ENCODE data around the gene DSE.

Gene DSE

GRCh38 chr6:116389357-116389756, 18.6 kb downstream of the DSE start:
- DNase-seq = no peak

DNA sequence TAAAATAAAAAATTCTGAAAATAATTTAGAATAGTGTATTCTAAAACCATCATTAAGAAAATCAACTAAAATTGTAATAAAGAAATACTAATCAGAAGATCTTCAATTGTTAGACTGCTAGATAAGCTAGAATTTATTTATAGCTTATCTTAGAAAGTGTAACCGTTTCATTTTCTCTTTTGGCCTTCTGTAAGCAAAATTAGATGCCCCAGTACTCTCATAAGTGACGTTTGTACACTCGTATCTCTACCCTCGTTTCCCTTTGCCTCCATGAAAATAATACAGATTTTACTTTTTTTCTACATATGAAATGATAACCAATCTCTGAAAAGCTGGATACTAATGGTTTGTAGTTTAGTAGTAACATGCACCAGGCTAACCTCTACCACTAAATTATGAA, 19.8 kb downstream of the DSE start:
- no peak for DNase-seq

GRCh38 chr6:116392132-116393013, 21.6 kb downstream of the DSE start:
- DNase-seq = no peak

DNA sequence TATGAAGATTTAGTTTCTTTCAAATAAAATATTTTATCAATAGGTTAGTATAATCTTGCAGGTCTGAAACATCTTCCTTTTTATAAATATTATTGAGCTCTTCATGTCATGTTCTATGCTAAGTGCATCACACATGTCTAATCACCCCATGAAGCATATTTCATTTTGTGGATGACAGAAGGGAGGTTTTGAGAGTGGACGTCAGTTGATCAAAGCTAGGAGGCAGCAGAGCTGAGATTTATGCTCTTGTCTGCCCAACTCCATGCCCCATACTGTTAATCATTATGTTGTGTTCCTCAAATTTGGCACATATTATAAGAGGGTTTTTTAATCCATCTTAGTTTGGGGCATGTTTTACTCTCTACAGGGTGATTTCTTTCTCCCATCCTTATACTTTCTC, 22.7 kb downstream of the DSE start:
- no peak for DNase-seq

DNA sequence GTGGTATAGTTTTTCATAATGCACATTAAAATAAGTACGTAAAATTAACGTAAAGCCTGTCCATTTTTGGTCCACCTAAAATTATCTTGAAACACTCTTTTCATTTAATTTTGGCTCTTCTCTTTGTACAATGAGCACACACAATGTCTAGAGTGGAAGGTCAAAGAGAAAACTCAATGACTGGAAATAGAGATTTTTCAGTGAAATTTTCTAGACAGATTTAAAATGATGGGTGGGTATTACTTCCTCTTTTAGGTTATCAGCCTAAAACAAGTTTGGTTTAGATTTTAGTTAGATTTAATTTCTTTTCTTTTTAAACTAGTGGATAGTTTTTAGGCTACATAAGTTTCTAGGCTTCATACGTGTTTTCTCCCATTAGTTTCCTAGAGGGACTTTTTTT, 24.9 kb downstream of the DSE start:
- DNase-seq = no peak

DNA sequence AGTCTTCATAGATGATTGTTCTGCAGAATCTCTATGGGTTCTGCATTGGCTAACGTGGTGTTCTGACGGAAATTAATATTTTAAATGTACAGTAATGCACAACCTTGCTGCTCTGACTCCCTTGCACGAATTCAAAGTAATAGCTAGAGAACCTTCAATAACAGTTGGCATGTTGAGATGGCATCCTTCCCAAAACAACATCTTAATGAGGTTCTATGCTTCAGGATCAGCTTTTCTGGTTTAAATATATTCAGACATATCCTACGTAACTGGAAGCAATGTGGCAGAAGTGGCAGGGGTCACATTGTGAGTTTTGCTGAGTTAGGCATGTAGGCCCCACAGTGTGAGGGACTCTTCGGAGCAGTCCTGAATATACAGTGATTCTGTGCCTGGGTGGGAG, 25.7 kb downstream of the DSE start:
- DNase-seq = no peak

DNA sequence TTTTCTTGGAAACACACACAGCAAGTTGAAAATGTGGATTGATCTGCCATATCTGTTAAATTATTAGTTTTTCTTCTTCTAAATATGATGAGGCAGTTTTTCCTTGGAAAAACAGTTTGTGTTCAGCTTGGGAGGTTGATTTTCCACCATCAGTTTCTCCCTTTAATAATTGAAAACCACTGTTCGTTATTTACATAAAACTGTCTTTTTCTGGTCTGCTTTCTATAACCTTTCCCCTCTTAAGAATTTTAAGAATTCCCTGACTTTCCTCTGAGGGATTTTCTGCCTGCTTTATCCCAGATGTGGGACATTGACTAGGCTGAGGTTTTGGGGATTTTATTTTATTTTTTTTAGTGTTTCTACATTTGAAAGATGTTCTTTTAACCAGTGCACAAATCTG, 27.2 kb downstream of the DSE start:
- DNase-seq = no peak

GRCh38 chr6:116398316-116399010, 27.7 kb downstream of the DSE start:
- peak; percentile 21 for DNase-seq

DNA sequence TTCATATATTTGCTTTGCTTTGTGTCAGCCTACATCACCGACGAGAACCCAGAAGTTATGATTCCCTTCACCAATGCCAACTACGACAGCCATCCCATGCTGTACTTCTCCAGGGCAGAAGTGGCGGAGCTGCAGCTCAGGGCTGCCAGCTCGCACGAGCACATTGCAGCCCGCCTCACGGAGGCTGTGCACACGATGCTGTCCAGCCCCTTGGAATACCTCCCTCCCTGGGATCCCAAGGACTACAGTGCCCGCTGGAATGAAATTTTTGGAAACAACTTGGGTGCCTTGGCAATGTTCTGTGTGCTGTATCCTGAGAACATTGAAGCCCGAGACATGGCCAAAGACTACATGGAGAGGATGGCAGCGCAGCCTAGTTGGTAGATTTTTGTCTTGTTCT, 28.5 kb downstream of the DSE start:
- DNase-seq = no peak

- DNase-seq = no peak
These were observed 29.6 kb downstream of the DSE start for GRCh38 chr6:116400328-116400727.

DNA sequence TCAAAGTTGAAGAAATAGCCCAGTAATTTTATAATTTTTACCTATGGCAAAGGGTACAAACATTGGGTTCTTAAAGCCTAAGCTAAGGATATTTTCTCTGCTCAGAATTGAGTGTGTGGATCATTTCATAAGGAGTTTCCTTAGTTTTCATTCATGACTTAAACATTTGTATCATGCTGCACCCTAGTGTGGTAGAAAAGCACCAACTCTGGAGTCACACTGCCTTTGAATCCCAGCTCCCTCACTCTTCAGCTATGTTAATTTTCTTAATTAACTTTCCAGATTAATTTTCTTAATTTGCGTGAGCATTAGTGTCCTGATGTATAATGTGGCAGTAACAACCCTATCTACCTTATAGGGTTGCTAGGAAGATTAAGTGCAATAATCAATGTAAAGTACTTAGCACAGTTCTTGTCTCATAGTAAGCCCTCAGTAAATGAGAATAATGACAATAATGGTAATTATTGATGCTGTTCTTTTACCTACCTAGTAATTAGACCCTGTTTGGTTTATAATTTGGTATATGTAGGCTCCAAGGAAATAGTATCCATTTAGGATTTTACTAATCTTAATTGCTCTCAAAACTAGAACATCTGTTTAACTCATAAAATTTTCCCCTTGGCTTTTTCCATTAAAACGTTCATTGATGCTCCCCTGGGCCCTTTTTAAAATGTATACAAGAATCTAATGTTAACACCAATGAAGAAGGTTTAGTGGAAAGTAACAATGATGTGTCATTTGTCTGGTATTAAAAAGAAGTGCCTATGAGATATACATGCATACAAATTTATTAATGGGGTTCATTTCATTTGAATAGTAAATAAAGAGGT, 31.6 kb downstream of the DSE start:
- DNase-seq = no peak

- DNase-seq = no peak
These were observed 32.5 kb downstream of the DSE start for GRCh38 chr6:116403205-116403604.

DNA sequence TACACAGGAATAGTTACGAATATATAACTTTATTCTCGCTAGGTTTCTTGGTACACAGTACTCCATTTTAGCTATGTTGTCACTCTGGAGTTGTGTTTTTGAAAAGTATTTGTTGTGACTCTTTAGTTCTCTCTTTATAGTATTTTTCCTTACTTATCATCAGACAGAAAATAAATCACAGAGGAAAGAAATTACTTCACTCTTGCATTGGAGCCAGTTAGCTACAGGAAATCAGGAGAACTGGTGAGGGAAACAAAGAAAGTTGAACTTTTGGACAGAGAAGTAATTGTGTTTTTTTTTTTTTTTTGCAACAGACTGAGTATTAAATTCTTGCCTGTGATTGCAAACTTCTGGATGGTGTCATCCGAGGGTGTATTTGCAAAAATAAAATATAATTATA, 33.9 kb downstream of the DSE start:
- no peak for DNase-seq

GRCh38 chr6:116405138-116405537, 34.4 kb downstream of the DSE start:
- no peak for DNase-seq

DNA sequence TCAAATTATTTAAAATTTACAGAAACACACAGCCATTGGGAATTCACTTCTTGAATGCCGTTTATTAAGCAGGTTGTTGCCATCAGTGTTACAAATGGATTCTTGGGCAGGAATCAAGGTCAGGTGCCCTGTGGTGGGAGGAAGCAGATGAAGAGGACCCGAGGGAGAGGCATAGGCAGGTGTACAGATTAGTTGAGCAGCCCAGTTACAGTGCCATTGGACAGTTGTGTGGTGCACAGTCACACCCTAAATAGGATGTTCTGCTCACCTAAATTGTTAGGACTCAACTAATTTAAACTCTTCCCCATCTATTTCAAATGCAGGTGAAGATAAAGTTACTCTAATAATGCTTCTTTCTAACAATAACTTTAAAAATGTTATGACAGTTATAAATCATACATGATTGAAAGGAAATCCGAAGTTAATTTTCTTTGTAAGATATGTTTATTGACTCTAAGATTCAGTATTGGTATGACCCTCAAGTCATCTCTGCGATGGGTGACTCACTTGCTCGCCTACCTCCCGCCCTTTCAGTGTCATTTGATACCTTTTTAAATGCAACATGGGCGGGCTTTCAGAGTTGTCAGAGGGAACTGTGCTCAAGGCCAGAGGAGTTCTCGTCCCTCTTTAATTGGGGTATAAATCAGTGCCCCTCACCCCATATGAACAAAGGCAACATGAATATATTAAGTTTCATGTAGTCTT, 35.1 kb downstream of the DSE start:
- DNase-seq = no peak

GRCh38 chr6:116406678-116407345, 36.1 kb downstream of the DSE start:
- no peak for DNase-seq

- DNase-seq = no peak
These were observed 37.7 kb downstream of the DSE start for GRCh38 chr6:116408491-116408890.

GRCh38 chr6:116409756-116410155, 39.0 kb downstream of the DSE start:
- no peak for DNase-seq

DNA sequence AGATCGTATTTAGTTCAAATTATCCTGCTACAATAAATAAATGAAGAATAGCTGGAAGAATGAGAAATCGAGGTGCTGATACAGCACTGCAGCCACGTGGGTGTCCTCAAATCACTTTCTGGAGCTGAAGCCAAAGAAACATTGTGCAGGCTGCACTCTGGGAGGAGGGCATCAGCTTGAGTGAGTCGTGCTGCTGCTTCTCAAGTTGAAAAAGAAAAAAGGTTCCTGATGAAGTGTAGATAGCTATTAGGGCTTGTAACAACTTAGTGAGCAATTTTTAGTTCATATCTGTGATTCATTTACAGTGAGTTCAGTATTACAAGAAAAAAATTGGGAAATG, 40.5 kb downstream of the DSE start:
- DNase-seq = no peak

DNA sequence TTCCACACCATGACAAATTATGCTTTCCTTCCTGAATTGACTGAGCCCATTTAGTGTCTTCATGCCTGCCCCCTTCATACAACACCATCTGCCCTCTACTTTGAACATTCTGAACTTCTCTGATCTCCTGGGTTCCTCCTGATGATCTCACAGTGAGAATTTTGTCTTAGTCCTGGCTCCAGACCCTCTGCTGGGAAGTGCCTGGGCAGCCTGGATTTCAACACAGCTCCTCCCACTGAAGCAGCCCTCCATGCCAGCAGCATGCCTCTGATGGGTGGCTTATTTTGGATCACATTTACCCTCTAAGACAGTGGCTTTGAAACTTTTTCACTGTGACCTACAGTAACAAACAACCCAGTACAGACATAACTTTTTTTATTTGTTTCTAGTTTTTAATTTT, 41.5 kb downstream of the DSE start:
- no peak for DNase-seq

DNA sequence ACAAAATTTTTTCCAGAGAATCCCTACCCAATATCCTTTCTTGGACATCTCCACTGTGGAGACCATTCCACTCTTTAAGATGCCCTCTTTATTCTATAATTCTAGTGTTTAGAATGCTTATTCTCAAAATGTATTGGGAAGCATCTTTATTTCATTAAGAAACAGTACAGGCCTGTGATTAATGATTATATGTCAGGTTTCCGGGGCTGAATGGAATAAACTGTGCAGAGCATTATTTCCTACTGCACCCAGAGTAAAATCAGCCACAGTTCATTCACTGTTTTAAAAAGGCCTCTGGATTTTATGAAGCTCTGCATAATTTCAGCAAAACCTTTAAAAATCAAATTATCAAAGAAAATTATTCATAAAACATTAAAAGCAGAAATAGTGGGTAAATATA, 42.6 kb downstream of the DSE start:
- no peak for DNase-seq

- no peak for DNase-seq
These were observed 46.9 kb downstream of the DSE start for GRCh38 chr6:116417661-116418060.
